Kidney capillary endothelial cell (primary cell): ENCODE results near the gene HMCN2.

ENCODE experiments used
- DNase-seq: peaks from one replicate; pipeline ENCODE4 v3.0.0-alpha.2; 2018; ENCODE audit warnings: low spot score

Gene HMCN2

DNA sequence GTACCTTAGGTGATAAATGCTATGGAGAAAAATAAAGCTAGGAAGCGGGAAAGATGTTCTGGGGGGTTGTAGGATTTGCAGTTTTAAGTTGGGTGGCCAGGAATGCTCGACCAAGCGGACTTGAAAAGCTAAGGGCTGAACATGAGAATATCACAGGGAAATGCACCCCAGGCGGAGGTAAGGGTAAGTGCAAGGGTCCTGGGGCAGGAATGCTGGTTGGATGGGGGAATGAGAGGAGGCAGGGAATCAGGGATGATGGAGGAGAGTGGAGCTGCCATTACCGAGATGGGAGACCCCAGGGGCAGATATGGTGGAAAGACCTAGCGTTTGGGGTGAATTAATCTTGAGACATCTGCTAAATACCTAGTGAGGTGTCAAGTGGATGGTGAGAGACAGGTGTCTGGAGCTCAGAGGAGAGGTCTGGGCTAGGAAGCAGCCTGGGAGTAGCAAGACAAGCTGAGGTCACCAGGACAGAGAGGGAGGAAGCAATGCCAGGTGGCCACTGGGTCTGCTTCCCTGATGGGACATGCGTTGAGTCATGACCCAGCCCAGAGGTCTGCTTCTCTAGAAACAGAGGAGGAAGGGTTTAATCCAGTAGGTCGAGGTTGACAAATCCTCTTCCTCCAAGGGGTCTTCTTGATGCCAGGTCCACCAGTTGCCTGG is 101.5 kb downstream of the HMCN2 start:
- DNase-seq: no peak

DNA sequence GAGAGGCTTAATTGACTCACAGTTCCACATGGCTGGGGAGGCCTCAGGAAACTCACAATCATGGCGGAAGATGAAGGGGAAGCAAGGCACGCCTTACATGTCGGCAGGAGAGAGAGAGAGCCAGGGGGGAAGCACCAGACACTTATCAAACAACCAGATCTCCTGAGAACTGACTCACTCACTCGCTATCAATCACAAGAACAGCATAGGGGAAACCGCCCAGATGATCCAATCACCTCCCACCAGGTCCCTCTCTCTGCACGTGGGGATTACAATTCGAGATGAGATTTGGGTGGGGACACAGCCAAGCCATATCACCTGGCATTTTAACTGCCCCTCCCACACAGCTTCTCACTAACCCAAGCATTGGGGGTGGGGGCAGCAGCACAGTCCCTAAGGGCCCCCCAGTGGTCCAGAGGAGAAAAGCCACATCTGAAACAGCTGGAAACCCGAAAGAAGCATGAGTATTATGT is 103.1 kb downstream of the HMCN2 start:
- DNase-seq: no peak

DNA sequence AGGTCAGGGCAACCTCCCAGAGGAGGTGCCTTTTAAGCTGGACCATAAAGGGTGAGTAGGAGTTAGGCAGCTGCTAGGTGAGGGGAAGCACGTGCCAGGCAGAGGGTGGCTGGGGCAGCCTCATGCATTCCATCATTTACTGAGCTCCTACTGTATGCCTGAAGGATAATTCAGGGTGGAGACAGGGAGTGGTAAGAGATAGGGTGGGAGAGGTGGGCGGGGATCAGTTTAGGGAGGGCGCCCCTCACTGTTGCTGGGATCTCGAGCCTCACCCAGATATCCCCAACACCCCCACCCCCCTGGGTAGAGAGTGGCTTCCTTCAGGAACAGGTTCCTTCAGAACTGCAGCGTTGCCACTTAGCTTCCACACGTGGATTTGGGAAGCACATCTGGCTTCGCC is 104.7 kb downstream of the HMCN2 start:
- DNase-seq: no peak

DNA sequence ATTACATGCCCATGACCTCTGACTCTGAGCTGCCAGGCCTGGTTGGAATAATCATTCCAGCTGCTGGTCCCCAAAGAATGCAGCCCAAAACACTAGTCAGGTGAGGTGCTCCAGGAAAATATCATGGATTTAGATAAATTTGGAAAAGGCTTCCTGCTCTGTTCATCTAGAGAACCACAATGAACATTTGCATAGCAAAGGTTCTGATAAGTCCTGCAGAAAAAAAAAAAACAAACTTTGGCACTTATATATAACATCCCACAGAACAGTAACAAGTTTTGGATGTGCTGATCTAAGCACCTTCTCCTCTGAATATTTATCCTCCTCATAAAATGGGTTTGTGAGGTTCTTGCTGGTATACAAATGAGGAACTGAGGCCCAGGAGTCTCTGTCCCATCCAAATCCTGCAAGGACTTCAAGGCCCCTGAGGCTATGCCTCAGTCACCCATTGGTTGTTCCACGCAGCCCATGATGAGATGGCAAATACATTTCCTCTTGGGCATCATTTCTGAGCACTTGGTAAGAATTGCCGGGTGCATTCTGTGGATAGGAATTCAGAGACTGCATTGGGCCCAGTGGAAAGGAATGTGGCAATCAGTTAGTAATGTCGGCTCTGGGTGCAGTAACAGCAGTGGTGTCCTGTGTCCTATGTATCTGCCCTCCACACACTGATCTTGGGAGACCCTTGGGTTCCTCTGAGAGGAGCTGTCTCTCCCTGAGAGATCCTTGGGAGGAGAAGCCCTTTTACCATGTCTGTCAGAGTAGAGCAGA is 105.8 kb downstream of the HMCN2 start:
- no peak for DNase-seq

DNA sequence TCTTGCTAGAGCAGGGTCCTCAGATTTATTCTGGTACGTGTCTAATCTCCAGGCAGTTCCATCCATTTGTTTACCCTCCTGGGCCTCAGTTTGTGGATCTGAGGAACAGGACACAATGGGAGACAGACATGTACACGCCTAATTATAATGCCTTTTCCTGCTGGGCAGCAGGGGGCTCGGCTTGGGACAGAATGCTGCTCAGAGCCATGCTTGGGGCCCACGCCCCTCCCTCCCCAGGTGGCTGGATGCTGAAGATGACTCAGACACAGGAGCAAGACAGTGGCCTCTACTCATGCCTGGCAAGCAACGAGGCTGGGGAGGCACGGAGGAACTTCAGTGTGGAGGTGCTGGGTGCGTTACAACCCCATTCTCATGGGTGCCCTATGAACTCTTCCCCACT is 106.5 kb downstream of the HMCN2 start:
- DNase-seq: no peak

DNA sequence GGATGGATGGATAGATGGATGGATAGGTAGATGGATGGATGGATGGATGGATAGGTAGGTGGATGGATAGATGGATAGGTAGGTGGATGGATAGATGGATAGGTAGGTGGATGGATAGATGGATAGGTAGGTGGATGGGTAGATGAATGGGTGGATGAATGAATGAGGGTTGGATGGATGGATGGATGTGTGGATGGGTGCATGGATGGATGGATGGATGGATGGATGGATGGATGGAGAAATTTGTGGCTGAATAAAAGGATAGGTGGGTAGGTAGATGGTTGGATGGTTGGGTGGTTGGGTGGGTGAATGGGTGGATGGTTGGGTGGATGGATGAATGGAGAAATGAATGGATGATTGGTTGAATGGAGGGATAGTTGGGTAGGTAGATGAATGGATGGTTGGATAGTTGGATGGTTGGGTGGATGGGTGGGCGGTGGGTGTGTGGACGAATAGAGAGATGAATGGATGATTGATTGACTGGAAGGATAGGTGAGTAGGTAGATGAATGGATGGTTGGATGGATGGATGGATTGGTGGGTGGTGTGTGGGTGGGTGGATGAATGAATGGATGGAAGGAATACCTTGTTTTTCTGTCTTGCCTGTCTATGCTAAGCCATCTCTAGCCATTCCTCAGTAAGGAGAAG is 108.2 kb downstream of the HMCN2 start:
- no peak for DNase-seq

DNA sequence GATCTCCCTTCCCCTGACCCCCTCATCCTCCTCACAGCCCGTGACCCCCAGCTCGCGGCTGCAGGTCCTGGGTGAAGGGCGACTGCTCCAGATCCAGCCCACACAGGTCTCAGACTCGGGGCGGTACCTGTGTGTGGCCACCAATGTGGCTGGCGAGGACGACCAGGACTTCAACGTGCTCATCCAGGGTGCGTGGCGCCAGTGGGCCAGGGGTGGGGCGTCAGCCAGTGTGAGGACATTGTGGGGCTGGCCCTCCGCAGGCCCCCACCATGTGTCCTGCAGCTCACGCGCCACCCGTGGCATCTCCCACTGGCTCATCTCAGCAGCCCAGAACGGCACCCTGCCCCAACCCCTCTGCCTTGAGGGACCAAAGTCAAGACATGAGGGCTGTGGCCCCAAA is 112.1 kb downstream of the HMCN2 start:
- DNase-seq: no peak

DNA sequence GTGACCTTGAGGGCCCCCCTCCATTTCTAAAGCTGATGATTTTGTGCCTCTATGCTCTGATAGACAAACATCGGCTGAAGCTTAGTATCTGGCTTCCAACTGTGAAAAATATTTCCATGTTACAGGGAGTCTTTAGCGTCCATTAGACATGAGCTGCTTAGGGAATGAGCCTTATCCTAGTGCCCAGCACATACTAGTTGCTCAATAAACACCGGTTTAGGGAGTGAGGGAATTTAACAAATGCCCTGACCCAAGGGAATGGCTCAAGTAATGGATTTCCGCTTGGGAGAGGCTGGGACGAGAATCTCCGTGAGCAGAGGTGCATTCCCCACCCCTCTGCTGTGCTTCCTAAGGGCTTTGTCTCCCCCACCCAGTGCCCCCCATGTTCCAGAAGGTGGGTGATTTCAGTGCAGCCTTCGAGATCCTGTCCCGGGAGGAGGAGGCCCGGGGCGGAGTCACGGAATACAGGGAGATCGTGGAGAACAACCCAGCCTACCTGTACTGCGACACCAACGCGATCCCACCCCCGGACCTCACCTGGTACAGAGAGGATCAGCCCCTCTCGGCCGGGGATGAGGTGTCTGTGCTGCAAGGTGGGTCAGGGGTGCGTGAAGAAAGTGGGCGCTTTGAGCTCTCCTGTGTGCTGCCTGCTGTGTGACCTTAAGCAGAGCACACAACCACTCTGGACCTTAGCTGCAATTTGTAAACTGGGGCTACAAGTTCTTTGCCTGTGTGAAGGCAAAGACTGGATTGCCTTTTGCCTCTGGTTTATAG is 113.5 kb downstream of the HMCN2 start:
- no peak for DNase-seq

DNA sequence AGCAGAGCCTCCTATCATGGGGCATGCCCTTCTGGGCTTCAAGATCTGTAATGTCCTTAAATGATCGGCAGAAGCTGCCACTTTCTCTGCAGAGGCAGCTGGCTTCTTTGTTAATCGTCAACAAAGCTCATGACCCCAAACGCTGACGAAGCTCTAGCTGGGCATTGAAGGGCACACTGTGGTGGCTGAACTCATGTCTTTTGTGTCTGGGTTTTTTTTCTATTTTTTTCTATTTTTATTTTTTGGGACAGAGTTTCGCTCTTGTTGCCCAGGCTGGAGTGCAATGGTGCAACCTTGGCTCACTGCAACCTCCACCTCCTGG is 114.0 kb downstream of the HMCN2 start:
- DNase-seq: no peak

DNA sequence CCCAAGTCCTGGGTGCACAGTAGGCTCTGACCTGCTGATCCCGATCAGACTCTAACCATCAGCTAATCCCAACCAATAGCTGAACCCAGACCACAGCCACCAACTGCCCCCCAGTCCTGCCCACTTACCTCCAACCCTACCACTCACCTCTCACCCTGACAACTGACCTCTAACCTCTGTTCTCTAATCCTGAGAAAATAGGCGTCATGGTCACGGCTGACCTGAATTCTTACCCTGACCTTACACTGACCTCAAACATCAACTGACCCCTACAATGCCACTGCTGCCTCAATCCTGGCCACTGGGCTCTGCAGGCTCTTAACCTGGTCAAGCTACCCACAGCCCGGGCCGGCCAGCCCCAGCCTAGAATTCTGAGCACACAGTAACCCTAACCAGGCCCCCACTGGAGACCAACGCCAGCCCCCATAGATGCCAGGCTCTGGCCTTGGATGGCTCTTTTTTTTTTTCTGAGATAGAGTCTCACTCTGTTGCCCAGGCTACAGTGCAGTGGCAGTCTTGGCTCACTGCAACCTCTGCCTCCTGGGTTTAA is 115.4 kb downstream of the HMCN2 start:
- DNase-seq: no peak

DNA sequence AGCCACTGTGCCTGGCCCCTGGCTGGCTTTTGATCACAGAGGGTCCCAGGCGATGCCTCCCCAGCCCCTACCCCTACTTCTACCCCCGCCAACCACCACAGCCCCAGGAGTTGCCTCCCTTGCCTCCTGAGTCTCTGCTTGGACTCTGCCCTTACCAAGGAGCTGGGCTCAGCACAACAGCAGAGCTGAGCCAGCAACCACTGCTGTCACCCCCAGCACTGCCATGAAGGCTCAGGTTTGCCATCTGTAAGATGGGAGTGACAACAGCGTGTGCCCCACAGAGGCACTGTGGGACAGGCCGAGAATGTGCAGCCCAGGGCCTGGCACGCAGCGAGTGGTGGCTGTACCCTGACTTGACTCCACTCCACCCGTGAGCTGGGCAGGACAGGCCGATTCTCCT is 116.1 kb downstream of the HMCN2 start:
- DNase-seq: no peak

DNA sequence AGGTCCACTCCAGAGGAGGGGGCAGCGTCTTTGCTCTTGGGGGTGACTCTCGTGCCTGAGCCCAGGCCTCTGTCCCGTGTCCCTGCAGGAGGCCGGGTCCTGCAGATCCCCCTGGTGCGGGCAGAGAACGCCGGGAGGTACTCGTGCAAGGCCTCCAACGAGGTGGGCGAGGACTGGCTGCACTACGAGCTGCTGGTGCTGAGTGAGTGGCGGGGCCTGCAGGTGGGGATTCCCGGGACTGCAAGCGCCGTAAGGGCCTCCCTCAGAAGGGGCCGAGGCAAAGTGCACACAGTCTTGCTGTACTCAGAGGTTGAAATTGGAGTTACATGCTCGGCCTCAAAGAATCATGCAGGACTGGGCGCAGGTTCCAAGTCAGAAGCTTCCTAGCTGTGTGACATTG is 116.5 kb downstream of the HMCN2 start:
- DNase-seq: no peak

DNA sequence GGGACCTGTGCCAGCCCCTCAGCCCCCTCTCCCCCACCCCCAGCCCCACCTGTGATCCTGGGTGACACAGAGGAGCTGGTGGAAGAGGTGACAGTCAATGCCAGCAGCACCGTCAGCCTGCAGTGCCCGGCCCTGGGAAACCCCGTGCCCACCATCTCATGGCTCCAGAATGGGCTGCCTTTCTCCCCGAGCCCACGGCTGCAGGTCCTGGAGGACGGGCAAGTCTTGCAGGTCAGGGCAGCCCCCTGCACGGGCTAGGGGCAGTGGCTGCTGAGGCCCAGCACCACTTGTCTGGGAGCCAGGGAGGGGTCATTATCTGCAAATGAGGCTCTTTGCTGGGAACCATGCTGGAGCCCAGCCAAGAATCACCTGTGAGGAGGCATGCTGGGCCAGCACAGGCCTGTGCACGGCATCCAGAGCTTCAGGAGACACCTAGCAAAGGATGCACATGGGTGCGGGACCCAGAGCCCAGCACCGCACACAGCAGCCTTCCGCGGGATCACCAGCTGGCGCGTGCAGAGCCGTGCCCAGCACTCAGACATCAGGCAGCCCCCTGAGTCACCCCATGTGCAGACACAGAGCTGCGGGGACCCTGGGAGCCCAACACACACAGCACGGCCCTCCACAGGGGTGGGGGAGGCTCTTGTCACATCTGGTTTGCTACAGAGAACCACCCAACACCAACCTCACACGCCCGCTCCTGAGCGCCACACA is 117.2 kb downstream of the HMCN2 start:
- DNase-seq: no peak

DNA sequence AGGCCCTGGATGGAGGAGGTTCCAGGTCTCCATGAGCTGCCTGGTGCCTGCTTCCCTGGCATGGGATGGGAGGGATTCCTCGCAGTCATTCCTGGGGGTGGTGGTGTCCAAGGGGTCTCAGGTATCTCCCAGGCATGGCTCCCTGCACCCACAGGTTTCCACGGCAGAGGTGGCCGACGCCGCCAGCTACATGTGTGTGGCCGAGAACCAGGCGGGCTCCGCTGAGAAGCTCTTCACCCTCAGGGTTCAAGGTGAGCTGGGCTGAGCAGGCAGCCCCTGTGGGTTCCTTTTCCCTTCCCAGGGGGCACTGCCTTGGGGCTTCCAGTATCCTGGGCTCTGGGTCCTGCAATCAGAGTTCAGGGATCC is 117.8 kb downstream of the HMCN2 start:
- no peak for DNase-seq

DNA sequence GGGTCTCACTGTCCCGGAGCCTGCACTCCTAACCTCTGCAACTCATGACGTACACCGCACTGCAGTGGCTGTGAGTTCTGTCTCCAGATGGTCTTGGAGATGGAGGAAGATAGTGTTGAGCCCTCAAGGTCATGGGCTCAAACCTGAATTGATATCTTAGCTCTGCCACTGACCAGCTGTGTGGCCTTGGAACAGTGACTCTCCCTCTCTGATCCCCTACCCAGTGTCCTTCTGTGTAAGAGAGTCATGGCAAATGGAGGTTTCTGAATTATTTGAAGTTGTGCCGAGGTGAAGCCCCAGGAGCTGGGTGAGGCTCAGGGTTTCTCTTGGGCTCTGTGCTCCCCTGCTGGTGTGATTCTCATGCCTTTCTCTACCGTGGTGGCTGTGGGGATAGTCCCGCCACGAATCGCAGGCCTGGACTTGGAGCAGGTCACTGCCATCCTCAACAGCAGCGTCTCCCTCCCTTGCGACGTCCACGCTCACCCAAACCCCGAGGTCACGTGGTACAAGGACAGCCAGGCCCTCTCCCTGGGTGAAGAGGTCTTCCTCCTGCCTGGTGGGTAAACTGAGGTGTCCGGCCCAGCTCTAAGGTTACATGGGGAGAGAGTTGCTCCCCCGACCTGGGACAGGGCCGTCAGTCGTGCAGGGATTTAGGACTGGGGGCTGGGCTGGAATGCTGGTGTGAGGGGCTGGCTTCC is 118.6 kb downstream of the HMCN2 start:
- no peak for DNase-seq

DNA sequence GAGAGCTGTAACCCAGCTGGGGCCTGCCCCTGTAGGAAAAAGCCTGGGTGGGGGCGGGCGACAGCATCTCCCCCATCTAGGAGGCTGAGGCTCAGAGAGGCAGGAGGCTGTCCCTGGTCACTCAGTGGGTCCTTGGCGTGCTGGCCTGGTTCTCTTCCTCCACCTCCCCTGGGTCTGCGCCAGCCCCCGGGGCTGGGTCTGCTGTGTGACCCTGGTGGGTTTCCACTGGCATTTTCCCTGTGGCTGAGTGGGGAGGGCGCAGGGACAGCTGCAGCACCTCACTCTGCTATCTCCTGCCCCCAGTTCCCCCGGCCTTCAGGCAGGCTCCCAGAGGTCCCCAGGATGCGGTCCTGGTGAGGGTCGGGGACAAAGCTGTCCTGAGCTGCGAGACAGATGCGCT is 119.7 kb downstream of the HMCN2 start:
- no peak for DNase-seq

DNA sequence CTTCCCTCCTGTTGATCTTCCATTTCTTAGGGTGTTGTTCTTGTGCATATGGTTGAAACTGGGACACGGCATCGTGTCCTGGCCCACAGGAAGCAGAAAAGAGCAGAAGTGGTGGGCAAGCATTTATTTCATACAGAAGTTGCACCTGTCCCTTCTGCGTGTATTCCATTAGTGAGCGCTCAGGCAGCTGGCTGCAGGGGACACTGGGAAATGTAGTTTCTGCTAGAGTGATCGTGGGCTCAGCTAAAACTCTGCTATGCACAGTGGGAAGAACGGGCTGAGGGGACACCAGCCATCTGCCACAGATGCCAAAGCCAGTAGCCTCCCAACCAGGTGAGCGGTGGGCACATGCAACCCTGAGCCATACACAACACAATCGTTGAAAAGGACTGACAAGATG is 121.8 kb downstream of the HMCN2 start:
- no peak for DNase-seq

DNA sequence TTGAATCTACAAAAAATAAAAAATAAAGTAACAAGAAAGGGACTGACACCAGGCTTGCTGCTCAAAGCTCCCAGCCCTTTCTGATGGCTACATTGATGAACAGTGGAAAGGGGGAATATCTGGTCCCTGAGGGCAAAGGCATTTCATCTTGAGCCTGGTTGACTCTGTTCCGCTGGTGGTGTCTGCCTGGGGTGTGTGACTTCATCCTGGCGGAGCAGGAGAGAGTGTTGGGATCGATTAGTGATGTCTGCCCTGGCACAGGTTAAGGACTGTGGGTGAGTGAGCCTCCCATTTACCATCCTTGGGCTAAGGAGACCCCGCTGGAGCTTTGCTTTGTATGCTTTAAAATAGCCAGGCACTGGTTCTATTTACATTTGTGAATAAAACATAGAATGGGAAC is 122.3 kb downstream of the HMCN2 start:
- no peak for DNase-seq

DNA sequence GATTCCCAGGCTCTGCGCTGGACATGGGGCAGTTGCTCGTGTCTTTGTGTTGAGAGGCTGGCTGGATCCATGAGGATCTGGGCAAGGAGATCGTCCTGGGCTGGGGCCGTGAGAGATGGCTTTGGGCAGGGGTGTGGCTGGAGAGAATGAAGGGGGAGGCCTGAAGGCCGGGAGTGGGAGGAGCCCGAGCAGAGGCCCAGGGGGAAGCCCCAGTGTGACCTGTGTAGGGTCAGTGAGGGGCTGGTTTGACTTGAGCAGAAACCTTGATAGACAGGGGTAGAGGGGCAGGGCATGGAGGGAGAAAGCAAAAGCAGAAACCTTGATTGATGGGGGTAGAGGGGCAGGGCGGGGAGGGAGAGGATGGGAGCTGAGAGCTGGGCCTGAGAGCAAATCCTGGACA is 124.8 kb downstream of the HMCN2 start:
- DNase-seq: no peak

DNA sequence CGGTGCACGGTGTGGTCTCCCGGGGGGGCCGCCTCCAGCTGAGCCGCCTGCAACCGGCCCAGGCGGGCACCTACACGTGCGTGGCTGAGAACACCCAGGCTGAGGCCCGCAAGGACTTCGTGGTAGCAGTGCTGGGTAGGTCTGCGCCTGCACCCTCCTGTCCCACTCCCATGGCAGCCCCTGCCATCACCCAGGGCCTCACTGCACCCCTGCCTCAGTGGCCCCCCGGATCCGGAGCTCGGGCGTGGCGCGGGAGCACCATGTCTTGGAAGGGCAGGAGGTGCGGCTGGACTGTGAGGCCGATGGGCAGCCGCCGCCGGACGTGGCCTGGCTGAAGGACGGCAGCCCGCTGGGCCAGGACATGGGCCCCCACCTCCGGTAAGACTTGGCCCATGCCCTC is 125.4 kb downstream of the HMCN2 start:
- no peak for DNase-seq

DNA sequence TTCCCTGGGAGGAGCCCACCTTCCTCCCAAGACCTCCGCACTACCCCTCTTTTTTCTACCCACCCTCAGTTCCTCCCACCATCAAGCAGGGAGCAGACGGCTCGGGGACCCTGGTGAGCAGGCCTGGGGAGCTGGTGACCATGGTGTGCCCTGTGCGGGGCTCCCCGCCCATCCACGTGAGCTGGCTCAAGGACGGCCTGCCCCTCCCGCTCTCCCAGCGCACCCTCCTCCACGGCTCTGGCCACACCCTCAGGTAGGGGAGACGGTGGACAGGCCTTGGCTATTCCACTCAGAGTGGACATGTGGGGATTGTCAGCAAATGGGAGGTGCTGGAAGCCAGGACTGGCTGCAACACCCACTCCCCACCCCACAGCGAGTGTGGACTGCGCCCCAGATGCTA is 126.3 kb downstream of the HMCN2 start:
- DNase-seq: no peak
